NCI-H1930 (cell line): ENCODE measurements around the gene SMIM10.
"Not testable (repeated sequence)": the region's sequence is repeated elsewhere in the genome, so short reads cannot be mapped to it uniquely, and the experiment has no call there.

Experiments
- DNase-seq, 2 experiments: peaks; one replicate each; lab custom pipeline; 2025; lab: John Stamatoyannopoulos, UW

The SMIM10 gene

DNA sequence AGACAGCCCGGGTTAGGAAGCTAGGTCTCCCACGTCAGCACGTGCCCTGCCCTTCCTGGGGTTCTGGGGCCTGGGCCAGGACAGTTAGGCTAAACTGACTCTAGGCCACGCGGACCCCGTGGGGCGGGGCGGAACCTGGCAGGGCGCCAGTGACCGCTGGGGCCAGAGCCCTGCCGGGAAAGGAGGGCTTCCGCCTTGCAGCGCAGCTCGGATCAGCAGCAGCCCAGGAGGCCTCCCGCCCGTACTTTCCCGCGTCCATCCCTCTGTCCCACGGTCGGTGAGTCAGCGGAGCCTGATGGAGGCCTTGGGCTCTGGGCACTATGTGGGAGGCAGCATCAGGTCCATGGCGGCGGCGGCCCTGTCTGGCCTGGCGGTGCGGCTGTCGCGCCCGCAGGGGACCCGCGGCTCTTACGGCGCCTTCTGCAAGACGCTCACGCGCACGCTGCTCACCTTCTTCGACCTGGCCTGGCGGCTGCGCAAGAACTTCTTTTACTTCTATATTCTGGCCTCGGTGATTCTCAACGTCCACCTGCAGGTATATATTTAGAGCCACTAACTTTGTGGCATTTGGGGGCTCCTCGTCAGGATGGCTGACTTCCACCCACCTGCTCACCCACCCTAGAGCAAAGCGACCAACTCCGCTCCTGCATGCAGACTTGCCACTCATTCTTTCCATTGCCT is at the start of gene SMIM10:
TSS of gene SMIM10 (plus strand) at position 191 of the 681 bp plus-strand sequence. CDS start at position 296, 105 bp downstream.
- DNase-seq = no peak

GRCh38 chrX:134946364-134946763 is 44.4 kb upstream of the SMIM10 start:
- not testable (repeated sequence) for DNase-seq

DNA sequence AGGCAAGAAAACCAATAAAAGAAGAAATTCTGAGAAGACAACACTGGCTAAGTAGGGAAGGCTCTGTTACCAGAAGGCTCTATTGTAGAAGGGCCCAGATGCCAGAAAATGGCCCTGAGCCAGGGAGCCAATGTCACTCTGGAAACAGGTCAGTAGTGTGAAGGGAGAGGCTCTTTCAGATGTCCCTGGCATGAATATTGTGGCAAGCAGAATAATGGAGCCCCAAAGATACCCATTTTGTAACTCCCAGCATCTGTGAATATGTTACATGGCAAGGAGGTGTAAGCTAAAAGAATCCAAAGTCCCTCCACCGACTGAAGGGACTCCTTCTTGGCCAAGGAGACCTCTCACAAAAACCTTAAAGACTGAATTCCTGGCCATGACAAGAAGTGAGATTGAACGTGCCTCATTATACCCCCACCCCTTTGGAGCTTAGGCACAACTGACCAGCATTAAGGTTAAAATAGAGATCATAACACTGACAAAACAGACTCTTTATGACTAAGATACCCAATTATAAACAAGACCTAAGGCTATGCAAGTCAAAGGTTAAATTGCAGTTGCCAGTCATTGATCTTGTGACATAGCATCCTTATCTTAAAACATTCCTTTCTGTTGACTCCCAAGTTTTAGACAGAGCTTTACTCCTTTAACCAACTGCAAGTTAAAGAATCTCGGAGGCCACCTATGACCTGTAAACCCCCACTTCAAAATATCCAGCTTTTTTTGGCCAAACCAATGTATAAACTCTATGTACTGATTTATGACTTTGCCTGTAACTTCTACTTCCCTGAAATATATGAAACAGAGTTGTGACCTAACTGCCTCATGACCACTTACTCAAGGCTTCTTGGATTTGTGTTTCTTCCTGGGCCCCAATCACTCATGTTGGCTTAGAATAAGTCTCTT is 42.2 kb upstream of the SMIM10 start:
- no peak for DNase-seq

DNA sequence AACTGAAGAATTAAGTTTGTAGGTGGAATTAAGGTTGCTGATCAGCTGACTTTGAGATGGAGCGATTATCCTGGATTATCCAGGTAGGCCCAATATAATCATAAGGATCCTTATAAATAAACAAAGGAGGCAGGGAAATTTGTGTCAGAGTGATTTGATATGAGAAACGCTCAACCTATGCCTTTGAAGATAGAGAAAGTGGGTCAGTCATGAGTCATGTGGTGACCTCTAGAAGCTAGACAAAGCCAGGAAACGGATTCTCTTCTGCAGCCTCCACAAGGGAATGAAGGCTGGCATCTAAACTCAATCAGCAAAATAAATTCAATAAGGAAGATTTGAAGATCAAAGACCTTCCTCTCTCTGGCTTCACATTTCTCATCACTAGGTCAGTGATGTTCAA is 41.5 kb upstream of the SMIM10 start:
- no peak for DNase-seq

DNA sequence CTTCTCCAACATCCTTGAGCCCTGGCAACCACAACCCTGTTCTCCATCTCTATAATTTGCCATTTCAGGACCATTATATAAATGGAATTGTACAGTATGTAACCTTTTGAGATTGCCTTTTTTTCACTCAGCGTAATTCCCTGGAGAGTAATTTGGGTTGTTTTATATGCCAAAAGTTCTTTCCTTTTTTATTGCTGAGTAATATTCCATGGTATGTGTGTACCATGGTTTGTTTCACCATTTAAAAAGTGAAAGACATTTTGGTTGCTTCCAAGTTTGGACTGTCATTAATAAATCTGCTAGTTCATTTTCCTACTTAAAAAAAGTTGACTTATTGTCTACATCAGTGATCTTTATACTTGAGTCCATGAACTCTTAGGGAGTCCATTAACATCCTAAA is 33.0 kb upstream of the SMIM10 start:
- DNase-seq = no peak

GRCh38 chrX:134960366-134960765 is 30.4 kb upstream of the SMIM10 start:
- not testable (repeated sequence) for DNase-seq

GRCh38 chrX:134963041-134963440 is 27.8 kb upstream of the SMIM10 start:
- DNase-seq = no peak

DNA sequence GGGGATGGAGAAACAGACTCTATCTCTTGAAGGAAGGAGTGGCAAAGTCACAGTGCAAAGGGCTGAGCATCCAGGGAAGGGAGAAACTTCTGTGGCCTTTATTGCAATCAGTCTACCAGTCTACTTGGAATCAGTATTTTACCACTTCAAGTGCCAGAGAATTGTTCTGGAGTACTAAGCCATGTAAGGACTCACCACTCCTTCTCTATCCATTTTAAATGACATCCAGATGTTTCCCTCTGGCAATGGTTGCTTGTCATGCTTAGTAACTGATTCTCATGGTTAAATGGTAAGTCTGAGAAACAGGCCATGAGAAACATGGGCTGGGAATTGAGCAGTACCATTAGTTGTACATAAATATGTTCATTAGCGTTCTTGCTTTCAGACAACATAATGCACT is 21.1 kb upstream of the SMIM10 start:
- DNase-seq = no peak

GRCh38 chrX:134971926-134972325 is 18.9 kb upstream of the SMIM10 start:
- no peak for DNase-seq

GRCh38 chrX:134975516-134975915 is 15.3 kb upstream of the SMIM10 start:
- DNase-seq = no peak

DNA sequence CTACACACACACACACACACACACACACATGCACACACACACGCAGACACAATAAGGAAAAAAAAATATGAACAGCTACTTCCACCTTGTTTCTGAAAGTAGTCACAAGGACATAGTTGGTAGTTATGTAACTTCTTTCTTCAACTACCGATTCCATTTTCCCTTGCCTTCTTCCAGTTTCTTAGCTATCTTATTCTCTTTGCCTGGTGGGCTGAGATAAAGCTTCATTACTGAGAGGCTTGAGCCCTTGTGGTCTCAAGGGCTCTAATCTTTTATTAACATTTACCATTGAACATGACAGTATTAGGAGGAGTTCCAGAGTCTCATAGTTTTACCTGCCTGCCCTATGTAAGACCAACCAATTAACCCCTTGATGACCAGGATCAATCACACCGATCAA is 8.9 kb upstream of the SMIM10 start:
- no peak for DNase-seq

- no peak for DNase-seq
These were observed 8.0 kb upstream of the SMIM10 start for GRCh38 chrX:134982748-134983147.

GRCh38 chrX:134985479-134985878 is 5.3 kb upstream of the SMIM10 start:
- no peak for DNase-seq

- no peak for DNase-seq
These were observed 353 bp upstream of the SMIM10 start for GRCh38 chrX:134990475-134990800.

- DNase-seq = no peak
These were observed 6.9 kb downstream of the SMIM10 start for GRCh38 chrX:134997646-134998045.

DNA sequence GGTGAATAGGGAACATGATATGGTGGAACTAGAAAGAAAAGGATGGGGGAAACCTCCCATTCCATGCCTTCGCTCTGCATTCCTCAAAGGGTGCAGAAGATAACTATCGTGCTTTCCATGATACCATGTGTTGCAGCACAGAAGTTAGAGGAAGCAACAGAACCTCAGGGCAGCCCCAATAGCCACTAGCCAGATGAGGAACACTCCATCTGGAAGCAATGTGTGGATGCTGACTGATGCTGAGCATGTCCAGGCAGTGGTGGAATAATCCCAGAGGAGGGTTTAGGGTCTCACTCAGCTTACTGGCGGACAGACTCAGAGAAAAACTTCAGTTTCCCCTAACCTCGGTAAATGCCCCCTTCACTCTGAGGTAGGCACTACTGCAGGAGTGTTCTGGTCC is 7.5 kb downstream of the SMIM10 start:
- DNase-seq = no peak

DNA sequence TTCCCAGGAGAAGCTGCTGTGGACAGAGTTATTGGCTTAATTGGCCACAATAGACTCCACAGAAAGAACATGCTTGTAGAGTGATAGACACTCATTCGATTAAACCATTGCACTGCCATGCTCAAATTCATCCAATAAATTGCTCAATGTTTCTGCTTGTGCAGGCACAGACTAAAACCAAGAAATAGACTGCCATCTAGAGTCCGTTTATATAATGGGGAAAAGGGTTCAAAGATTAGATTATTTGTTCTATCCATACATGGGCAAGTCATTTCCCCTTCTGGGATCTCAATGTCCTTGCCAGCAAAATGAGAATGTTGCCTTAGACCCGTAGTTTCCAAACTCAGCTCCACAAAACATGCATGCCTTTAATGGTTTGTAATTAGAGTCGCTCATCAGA is 8.7 kb downstream of the SMIM10 start:
- peak in 1 of 2 experiments; percentile 5 for DNase-seq

DNA sequence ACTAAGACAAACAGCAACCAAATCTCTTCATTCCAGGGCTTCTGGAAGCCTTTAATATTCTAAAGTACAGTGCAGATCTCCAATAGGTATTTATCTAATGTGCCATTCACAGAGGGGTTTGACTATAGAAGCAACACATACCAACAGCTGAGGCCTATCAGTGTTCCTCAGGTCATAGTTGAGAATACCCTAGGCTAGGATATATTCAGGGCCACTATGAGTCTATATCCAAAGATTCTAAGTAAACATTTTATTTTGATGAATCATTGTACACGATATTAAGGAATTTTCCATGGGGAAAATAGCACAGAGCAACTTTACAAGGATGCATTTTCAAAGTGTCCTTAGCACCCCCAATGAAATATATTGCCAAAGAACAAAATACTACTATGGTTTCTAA is 9.7 kb downstream of the SMIM10 start:
- no peak for DNase-seq

- peak; percentile 84 to 90 for DNase-seq
These were observed 13.3 kb downstream of the SMIM10 start for GRCh38 chrX:135003876-135004623.

GRCh38 chrX:135006187-135006586 is 15.4 kb downstream of the SMIM10 start:
- DNase-seq = no peak

- DNase-seq = no peak
These were observed 18.3 kb downstream of the SMIM10 start for GRCh38 chrX:135009057-135009610.

DNA sequence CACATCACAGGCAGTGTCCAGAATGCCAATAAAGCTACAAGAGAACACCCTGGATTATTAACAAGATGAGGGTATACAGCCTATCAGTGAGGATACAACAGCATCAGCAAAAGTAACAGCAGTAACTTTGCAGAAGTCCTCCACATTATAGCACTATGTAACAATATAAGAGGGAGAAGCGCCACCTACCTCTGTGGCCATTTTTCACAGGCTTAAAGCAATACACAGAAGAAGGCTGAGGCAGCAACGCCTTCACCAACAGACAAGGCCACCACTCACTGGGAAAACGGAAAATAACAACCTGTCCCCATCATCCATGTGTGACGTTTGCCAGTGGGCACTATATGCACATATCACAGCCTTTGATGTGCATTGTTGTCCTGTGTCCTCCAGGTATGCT is 19.0 kb downstream of the SMIM10 start:
- no peak for DNase-seq
